Kidney (tissue), 14 donors: Measurements from ENCODE around the gene PROB1. TPM values are rescaled to one million over a fixed set of nuclear protein-coding genes. Genes with fewer than 3 reads are reported as not detected.

Experiments used
- DNase-seq, 5 donors: peaks; one replicate each; pipeline ENCODE4 v3.0.0-alpha.2; 2013 to 2020
- FAIRE-seq: peaks from 2 replicates; lab custom pipeline; 2012; peaks lifted over from hg19 to GRCh38; lab: Jason Lieb, UNC
- H3K27ac ChIP-seq, 2 donors: one replicate each; pipeline ENCODE4 v1.7.0; 2013; ENCODE audit warnings: low read depth in 2 of 2, low read length in 2 of 2, inconsistent platforms in 1 of 2
- H3K27me3 ChIP-seq: one replicate; pipeline ENCODE4 v1.7.1; 2013; ENCODE audit warnings: low read length, inconsistent platforms; ENCODE audit not compliant: control insufficient read depth, insufficient read depth
- H3K36me3 ChIP-seq, 3 donors: one replicate each; pipeline versions ENCODE4 v1.7.0 to v1.7.1; 2013; ENCODE audit warnings: low read length in 3 of 3, control low read depth in 1 of 3, inconsistent platforms in 1 of 3; ENCODE audit not compliant: insufficient read depth in 3 of 3, control insufficient read depth in 2 of 3
- H3K4me1 ChIP-seq, 3 donors: one replicate each; pipeline versions ENCODE4 v1.7.0 to v1.7.1; 2013; ENCODE audit warnings: low read length in 3 of 3, inconsistent platforms in 1 of 3, low read depth in 1 of 3; ENCODE audit not compliant: control insufficient read depth in 2 of 3, insufficient read depth in 2 of 3
- H3K4me3 ChIP-seq, 3 donors: one replicate each; pipeline versions ENCODE4 v1.7.0 to v1.8.1; 2013; ENCODE audit warnings: low read length in 3 of 3, control low read depth in 1 of 3, inconsistent platforms in 1 of 3
- H3K9ac ChIP-seq, 3 donors: one replicate each; pipeline versions ENCODE4 v1.7.0 to v1.7.1; 2013; ENCODE audit warnings: low read length in 3 of 3, control low read depth in 1 of 3, inconsistent platforms in 1 of 3
- H3K9me3 ChIP-seq, 3 donors: one replicate each; pipeline versions ENCODE4 v1.7.0 to v1.7.1; 2013; ENCODE audit warnings: low read length in 3 of 3, control low read depth in 1 of 3, inconsistent platforms in 1 of 3; ENCODE audit not compliant: control insufficient read depth in 2 of 3, insufficient read depth in 1 of 3
- intact Hi-C: fragments of 100-400 bp; cut with DNase I; formaldehyde crosslinking; loops from one replicate; pipeline ENCODE4 v1.11.1; 2022
- polyA plus RNA-seq: library from polyadenylated mRNA; stranded (reverse); fragments of 350-450 nt; fragmentation: Illumina TruSeq; extraction: RNeasy Lipid Tissue Mini Kit (QIAGEN cat#74804); gene quantifications from one replicate; pipeline ENCODE4 v1.2.3, GENCODE V29; 2014; ENCODE audit warnings: low read depth, low replicate concordance; ENCODE audit not compliant: insufficient read depth
- total RNA-seq: library from RNA; stranded (reverse); fragmentation: NEBNext Ultra II Directional; extraction: Animal tissue kit (Norgen Biotek cat#: 25700); gene quantifications from one replicate; pipeline ENCODE4 v1.2.1, GENCODE V29; 2021
- TF ChIP-seq, protein P1 (sequence below): IDR thresholded peaks from 3 replicates; pipeline ENCODE4 v1.5.1; 2012; ENCODE audit warnings: mild to moderate bottlenecking, moderate library complexity, borderline replicate concordance; ENCODE audit not compliant: insufficient read depth; ENCODE audit errors: extremely low read depth
- donor health status: control.
- donor health status: control.
- donor health status: control.
- donor health status: control.
- donor health status: control.
- donor health status: DM: yes; HTN: yes; CAD: no.
- donor health status: Normal renal cell carcinoma (clear cell type).

The PROB1 gene
- total and polyA plus RNA-seq, 2 donors from 2014 or later, result 1.5 to 3.8 TPM

DNA sequence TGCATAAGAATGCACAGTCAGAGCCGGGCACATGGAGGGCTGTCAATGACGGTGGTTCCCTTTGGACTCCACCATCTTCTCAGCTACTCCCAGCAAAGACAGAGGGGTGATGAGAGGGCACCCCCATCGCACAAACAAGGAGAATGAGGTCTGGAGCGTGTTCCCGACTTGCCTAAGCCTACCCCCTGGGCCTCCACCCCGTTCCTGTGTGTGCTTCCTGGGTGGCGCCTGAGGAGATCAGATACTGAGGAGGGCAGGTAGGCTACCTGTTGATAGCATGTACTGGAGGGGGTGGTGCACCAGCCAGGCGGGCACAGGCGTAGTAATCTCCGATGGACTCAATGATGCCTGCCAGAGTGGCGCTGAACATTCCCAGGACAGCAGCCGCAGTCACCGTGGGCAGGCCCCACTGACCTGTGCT, 16.0 kb downstream of the PROB1 start:
- no peak overlapping the region for H3K4me3 ChIP-seq
- H3K9ac ChIP-seq, result no peak overlapping the region
- TF ChIP-seq, protein P1, sequence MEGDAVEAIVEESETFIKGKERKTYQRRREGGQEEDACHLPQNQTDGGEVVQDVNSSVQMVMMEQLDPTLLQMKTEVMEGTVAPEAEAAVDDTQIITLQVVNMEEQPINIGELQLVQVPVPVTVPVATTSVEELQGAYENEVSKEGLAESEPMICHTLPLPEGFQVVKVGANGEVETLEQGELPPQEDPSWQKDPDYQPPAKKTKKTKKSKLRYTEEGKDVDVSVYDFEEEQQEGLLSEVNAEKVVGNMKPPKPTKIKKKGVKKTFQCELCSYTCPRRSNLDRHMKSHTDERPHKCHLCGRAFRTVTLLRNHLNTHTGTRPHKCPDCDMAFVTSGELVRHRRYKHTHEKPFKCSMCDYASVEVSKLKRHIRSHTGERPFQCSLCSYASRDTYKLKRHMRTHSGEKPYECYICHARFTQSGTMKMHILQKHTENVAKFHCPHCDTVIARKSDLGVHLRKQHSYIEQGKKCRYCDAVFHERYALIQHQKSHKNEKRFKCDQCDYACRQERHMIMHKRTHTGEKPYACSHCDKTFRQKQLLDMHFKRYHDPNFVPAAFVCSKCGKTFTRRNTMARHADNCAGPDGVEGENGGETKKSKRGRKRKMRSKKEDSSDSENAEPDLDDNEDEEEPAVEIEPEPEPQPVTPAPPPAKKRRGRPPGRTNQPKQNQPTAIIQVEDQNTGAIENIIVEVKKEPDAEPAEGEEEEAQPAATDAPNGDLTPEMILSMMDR, result no peak
- peaks cover 0 to 17% (median 0%) of the 10 kb centered on the region in 3 donors for H3K36me3 ChIP-seq
- intact Hi-C loops, result no loop called here
- FAIRE-seq (no peak), DNase-seq (no peak)
- no peaks in the 10 kb centered on the region for H3K27me3 ChIP-seq
- no peaks in the 10 kb centered on the region for H3K9me3 ChIP-seq
- H3K4me1 ChIP-seq, result peaks cover 0 to 12% (median 9%) of the 10 kb centered on the region in 3 donors
- no peak overlapping the region for H3K27ac ChIP-seq

GRCh38 chr5:139378101-139378825, 16.6 kb downstream of the PROB1 start:
- H3K27me3 ChIP-seq, result no peaks in the 10 kb centered on the region
- peaks cover 0 to 17% (median 2%) of the 10 kb centered on the region in 3 donors for H3K36me3 ChIP-seq
- H3K4me3 ChIP-seq, result no peak overlapping the region
- peaks cover 0 to 5% (median 2%) of the 10 kb centered on the region in 3 donors for H3K4me1 ChIP-seq
- no peaks in the 10 kb centered on the region for H3K9me3 ChIP-seq
- H3K27ac ChIP-seq, result no peak overlapping the region
- DNase-seq, result peak in 3 of 5 donors; percentile 31 to 73 (median 59)
- FAIRE-seq, result no peak
- TF ChIP-seq, protein P1, result no peak
- no peak overlapping the region for H3K9ac ChIP-seq
- intact Hi-C loops, result no loop called here

GRCh38 chr5:139377226-139377625, 17.7 kb downstream of the PROB1 start:
- FAIRE-seq, result no peak
- TF ChIP-seq, protein P1, result no peak
- peaks cover 0 to 4% (median 0%) of the 10 kb centered on the region in 3 donors for H3K4me1 ChIP-seq

More at GRCh38 chr5:139377226-139377625, 17.7 kb downstream of the PROB1 start:
- no peaks in the 10 kb centered on the region for H3K27me3 ChIP-seq
- no peak overlapping the region for H3K4me3 ChIP-seq
- H3K36me3 ChIP-seq, result peaks cover 0 to 17% (median 2%) of the 10 kb centered on the region in 3 donors
- no peak for DNase-seq
- intact Hi-C loops, result no loop called here
- H3K27ac ChIP-seq, result no peak overlapping the region
- H3K9ac ChIP-seq, result no peak overlapping the region
- H3K9me3 ChIP-seq, result no peaks in the 10 kb centered on the region
